EH (cell line): ENCODE results near the gene FADS1.

ENCODE experiments used
- DNase-seq: peaks from one replicate; pipeline ENCODE4 v3.0.0-alpha.2; 2015; ENCODE audit warnings: low read depth

FADS1 gene

DNA sequence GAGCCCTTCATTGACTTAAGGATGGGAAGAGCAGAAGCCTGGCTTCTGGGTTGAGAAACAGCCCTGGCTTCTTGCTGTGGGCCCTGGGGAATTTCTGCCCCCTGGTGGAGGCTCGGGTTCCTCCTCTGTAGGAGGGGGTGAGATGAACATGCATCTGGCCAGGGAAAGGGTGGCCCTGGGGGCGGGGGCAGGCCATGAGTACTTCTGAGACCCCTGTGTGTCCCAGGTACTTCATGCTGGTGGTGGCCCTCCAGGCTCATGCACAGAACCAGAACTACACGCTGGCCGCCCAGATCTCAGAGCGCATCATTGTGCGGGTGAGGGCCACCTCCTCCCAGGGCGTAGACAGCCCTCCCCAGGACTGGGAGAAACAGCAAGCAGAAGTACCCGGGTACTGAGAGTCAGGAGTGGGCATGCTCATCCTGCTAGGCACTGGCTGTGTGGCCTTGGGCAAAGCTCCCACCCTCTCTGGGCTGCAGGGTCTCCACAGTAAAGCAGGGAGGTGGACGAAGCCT, 40.2 kb downstream of the FADS1 start:
- DNase-seq = peak; percentile 72

GRCh38 chr11:61775606-61776554, 40.9 kb downstream of the FADS1 start:
- no peak for DNase-seq

- DNase-seq = no peak
These were observed 41.7 kb downstream of the FADS1 start for GRCh38 chr11:61775106-61775505.

DNA sequence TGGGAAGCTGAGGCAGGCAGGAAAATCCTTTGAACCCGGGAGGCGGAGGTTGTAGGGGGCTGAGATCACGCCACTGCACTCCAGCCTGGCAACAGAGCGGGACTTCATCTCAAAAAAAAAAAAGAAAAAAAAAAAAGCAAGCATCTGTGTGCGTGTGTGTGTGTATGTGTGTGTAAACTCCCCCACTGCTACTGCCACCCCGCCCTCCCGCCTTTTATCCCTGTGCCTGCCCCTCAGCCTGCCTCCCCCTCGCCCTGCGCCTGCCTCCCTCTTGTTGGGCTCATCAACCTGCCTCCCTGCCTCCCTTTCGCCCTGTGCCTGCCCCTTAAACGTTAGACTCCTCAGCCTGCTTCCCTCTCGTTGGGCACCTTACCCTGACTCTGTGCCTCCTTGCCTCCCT, 42.4 kb downstream of the FADS1 start:
- DNase-seq = no peak

DNA sequence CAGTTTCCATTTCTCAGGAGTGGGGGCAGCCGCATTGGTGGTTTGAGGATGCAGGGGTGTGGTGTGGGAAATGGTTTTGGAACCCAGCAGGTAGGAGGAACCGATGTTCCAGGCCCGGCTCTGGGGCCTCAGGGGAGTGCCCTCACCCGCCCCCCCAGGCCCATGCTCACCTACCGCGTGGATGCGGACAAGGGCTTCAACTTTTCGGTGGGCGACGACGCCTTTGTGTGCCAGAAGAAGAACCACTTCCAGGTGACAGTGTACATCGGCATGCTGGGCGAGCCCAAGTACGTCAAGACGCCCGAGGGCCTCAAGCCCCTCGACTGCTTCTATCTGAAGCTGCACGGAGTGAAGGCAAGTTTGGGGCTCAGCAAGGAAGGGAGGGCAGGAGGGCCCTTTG, 43.0 kb downstream of the FADS1 start:
- no peak for DNase-seq

DNA sequence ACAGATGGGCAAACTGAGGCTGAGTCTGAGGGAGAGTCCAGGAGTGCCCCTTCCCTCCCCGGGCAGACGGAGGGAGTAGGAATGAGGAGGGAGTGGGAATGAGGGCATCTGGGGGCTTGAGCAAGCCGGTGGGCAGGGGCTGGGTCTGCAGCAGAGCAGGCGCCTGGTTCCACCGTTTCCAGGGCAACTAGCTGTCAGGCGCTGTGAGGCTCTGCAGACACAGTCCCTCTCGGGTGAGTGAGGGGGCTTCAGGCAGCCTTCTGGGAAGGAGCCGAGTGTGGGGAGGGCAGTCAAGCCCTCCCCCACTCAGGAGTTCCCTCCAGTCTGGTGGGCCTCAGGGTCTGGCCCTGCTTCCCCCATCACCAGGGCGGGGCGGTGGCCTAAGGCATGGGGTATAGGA, 43.4 kb downstream of the FADS1 start:
- DNase-seq = no peak

DNA sequence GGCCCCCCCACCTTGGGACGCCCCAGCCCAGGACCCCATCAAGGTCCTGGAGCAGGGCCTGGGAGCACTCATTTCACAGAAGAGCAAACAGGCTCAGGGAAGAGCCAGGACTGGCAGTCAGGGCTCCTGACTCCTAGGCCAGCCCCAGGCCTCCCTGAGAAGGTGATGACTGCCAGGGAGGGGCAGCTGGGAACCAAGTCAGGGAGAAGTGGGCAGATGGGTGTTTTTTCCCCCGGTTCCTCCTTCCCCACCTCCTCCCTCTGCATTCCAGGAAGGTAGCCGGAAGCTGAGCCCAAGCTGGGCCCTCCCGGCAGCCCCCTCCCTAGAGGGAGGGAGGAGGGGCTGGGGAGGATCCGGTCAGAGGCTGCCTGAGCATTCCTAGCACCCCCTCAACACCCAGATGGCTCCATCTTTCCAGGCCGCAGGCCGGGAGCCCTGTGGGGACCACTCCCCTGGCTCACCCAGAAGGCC, 44.8 kb downstream of the FADS1 start:
- no peak for DNase-seq

GRCh38 chr11:61771195-61771894, 45.5 kb downstream of the FADS1 start:
- DNase-seq = no peak

DNA sequence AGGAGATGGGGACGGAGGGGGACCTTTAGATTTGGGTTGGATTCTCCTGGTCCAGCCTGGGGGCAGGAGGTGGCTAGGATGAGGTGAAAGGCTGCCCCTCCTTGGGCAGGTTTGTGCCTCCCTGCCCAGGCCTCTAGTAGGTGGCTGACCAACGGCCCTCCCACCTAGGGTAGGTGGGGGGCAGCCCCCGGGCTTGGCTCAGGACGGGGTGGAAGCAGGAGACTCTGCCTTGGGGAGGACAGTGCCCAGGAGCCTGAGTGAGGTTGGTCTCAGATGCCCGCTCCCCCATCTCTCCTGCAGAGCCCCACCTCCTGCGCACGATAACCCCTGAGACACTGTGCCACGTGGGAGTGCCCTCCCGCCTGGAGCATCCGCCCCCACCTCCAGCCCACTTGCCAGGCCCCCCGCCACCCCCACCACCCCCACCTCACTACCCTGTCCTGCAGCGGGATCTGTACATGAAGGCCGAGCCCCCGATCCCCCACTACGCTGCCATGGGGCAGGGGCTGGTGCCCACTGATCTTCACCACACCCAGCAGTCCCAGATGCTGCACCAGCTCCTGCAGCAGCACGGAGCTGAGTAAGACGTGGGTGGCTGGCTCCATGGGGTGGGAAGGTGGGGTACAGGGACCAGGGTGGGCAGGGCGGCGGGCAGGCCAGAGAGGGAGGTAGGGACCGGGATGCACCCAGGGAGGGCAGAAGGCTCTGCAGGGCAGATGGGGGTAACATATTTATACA, 46.7 kb downstream of the FADS1 start:
- DNase-seq = no peak

GRCh38 chr11:61769169-61769920, 47.5 kb downstream of the FADS1 start:
- peak; percentile 55 for DNase-seq

DNA sequence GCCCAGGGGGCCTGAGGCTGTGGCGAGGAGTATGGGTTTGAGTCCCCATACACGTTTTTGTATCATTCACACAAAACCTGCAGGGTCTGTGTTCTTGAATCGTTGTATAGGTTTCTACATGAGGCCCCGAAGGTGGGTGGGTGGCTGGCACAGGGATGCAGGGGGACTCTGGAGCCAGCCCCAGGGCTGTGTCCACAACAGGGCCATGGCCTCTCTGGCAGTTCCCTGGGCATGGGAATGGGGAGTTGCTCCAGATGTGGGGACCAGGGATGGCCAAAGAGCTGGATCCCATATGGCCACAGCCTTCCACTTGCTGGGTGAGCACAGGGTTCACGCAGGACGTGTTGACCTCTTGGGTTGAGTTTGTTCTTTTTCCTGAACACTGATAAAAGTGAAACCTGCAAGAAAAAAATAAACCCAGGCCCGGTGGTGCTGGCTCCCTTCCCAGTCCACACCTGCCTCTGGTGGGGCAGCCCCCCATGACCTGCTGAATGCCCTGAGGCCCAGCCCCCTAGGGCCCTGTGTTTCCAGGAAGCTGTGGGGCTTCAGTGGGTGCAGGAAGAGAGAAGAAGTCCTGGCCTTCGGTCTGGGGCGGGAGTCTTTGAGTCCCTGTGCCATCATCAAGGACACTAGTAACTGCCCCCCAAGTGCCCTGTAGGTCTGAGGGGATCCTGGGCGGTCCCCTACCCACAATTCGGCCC, 48.3 kb downstream of the FADS1 start:
- DNase-seq = no peak

- no peak for DNase-seq
These were observed 50.4 kb downstream of the FADS1 start for GRCh38 chr11:61766353-61766841.

DNA sequence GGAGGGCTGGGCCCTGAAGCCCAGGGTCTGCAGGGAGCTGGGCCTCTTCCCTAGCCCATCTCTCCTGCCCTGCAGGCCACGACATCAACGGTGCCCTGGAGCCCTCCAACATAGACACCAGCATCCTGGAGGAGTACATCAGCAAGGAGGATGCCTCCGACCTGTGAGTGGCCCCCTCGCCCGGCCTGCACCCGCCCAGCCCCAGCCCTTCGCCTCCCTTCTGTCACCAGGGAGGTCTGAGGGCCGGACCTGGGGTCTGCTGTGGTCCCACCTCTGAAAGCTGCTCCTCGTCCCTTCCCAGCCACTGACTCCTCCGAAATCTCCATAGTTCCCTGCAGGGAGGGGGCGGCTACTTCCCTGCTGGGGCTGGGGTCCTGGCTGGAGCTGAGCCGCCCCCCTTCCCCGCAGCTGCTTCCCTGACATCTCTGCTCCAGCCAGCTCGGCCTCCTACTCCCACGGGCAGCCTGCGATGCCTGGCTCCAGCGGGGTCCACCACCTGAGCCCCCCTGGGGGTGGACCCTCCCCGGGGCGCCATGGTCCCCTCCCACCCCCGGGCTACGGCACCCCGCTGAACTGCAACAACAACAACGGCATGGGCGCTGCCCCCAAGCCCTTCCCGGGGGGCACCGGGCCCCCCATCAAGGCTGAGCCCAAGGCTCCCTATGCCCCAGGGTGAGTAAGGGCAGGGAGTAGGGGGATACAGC, 51.1 kb downstream of the FADS1 start:
- no peak for DNase-seq

DNA sequence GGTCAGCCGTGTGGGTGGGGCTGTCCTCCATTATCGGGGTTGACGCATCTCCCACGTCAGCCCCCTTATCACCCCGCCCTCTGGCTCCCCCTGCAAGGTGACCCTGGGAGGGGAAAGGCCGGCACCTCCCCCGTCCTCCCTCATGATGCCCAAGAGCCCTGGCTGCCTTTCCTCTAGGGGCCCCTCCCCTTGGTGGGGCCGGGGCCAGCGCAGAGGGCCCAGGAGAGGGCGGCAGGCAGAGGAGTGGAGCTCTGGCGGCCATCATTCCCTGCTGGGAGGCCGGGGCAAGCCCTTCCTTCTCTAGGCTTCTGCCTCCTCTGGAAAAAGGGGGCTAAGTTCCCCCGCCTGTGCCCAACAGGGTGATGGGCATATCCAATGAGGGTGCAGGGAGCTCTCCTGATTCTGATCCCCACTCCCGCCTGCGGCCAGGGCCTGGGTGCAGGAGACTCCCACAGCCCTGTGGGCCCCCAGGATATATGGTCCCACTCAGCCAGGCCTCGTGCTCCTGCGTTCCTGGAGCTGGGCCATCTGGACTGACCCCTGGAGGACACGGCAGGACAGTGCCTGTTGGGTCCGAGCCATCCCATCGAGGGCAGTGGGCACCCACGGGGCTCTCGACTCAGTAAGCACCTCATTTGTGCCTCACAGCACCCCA, 52.1 kb downstream of the FADS1 start:
- DNase-seq = no peak

DNA sequence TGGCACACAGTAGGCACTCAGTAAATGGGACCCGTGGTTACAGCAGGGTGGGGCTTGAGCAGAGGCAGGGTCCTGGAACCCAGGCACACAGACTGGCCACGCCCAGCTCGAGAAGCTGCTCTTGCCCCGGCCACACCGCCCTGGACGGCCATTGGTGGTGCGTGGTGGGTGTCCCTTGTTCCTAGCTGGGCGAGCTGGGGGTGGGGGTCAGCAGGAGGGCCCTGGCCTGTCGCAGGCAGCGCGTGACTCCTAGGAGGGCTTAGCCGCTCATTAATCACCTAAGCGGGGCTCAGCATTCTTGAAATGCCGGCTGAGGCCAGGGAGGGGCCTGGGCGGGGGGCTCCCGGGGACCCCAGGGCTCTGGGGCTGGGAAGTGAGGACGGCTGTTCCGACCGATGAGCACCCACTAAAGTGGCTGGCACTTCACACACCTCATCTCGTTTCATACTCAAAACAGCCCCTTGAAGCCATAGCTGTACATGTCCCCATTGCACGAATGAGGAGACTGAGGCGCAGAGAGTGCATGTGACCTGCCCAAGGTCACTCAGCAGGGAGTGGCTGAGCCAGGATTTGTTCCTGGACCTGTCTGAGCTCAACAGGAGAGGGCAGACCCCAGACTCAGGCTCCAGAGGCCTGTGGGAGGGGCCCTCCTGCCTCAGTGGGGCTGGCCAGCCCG, 52.7 kb downstream of the FADS1 start:
- DNase-seq = no peak

DNA sequence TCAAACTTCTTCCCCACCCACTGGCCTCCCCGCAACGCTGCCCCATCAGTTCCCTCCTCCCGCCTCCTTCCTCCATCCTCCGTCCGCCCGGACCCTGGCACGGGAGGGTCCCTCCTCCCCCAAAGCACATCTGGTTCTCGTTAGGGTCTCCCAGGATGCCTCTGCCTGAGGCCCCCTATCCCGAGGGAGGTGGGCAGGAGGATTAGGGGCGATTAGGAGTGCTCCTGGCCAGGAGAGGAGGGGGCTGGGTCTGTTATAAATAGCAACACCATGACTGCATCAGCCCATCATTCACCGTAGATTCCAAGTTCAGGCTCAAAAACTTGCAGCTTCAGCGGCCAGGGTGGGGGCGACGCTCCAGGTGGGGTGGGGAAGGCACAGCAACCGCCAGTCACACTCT, 54.0 kb downstream of the FADS1 start:
- no peak for DNase-seq

DNA sequence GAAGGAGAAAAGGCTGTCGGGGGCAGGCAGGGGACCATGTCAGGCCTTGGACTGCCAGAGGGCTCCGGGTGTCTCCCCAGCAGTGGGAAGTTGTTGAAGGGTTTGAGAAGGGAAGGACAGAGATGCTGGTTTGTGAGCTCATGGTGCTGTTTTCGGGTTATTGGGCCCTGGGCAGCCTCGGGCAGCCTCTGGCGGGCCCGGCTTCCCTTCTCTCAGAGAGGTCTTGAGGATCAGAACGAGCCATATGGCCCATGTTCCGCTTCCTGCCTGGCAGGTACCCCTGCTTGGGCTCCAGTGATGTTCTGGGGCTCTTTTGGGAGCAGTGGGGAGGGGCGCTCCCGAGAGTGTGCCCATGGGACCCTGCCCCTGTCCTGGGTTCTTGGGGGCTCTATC, 54.6 kb downstream of the FADS1 start:
- no peak for DNase-seq

GRCh38 chr11:61761440-61762222, 55.2 kb downstream of the FADS1 start:
- DNase-seq = no peak
